Astrocyte (in vitro differentiated cells and primary cell): ENCODE data around the gene CSGALNACT2. TPM values are rescaled to one million over a fixed set of nuclear protein-coding genes. Genes with fewer than 3 reads are reported as not detected.

Experiments
- DNase-seq: peaks from one replicate; pipeline ENCODE4 v3.0.0-alpha.2; 2010; ENCODE audit warnings: low read depth
- FAIRE-seq: peaks from 2 replicates; lab custom pipeline; 2011; peaks lifted over from hg19 to GRCh38; lab: Jason Lieb, UNC
- H2AFZ ChIP-seq: 2 replicates; pipeline ENCODE4 v1.6.0; 2012; ENCODE audit warnings: low read depth, low read length, inconsistent platforms
- H3K27ac ChIP-seq: 2 replicates; pipeline ENCODE4 v1.5.1; 2011; ENCODE audit warnings: low read depth, low read length, inconsistent platforms
- H3K27me3 ChIP-seq: 2 replicates; pipeline ENCODE4 v1.6.0; 2011; ENCODE audit warnings: low read length, inconsistent platforms; ENCODE audit not compliant: insufficient read depth
- H3K36me3 ChIP-seq: 2 replicates; pipeline ENCODE4 v1.5.1; 2011; ENCODE audit warnings: low read length, inconsistent platforms; ENCODE audit not compliant: insufficient read depth
- H3K4me1 ChIP-seq: 2 replicates; pipeline ENCODE4 v1.5.1; 2011; ENCODE audit warnings: low read length, inconsistent platforms; ENCODE audit not compliant: insufficient read depth
- H3K4me2 ChIP-seq: 2 replicates; pipeline ENCODE4 v1.6.0; 2012; ENCODE audit warnings: low read length, inconsistent platforms
- H3K4me3 ChIP-seq: 2 replicates; pipeline ENCODE4 v1.5.1; 2011; ENCODE audit warnings: low read depth, mild to moderate bottlenecking, low read length, inconsistent platforms; ENCODE audit not compliant: insufficient read depth
- H3K79me2 ChIP-seq: 2 replicates; pipeline ENCODE4 v1.6.0; 2012; ENCODE audit warnings: mild to moderate bottlenecking, low read length, inconsistent platforms; ENCODE audit not compliant: insufficient read depth
- H3K9ac ChIP-seq: 2 replicates; pipeline ENCODE4 v1.6.0; 2012; ENCODE audit warnings: mild to moderate bottlenecking, low read length, inconsistent platforms
- H3K9me3 ChIP-seq: 2 replicates; pipeline ENCODE4 v1.5.1; 2012; ENCODE audit warnings: low read depth, mild to moderate bottlenecking, low read length, inconsistent platforms; ENCODE audit not compliant: insufficient read depth
- H4K20me1 ChIP-seq: 2 replicates; pipeline ENCODE4 v1.6.0; 2012; ENCODE audit warnings: low read length, inconsistent platforms; ENCODE audit not compliant: insufficient read depth
- H3K27ac Mint-ChIP-seq: one replicate; pipeline ENCODE4 v1.8.0; 2021; ENCODE audit warnings: mild to moderate bottlenecking, mixed read lengths; ENCODE audit not compliant: unreplicated experiment
- H3K27me3 Mint-ChIP-seq: one replicate; pipeline ENCODE4 v1.8.0; 2021; ENCODE audit warnings: low read depth, mixed read lengths; ENCODE audit not compliant: unreplicated experiment
- H3K36me3 Mint-ChIP-seq: one replicate; pipeline ENCODE4 v1.8.0; 2021; ENCODE audit warnings: low read depth, mixed read lengths; ENCODE audit not compliant: unreplicated experiment
- H3K4me1 Mint-ChIP-seq: one replicate; pipeline ENCODE4 v1.8.0; 2021; ENCODE audit warnings: low read depth, mixed read lengths; ENCODE audit not compliant: unreplicated experiment
- H3K4me3 Mint-ChIP-seq: one replicate; pipeline ENCODE4 v1.8.0; 2021; ENCODE audit warnings: mild to moderate bottlenecking, moderate library complexity, mixed read lengths; ENCODE audit not compliant: unreplicated experiment
- H3K9me3 Mint-ChIP-seq: one replicate; pipeline ENCODE4 v1.8.0; 2021; ENCODE audit warnings: mild to moderate bottlenecking, mixed read lengths; ENCODE audit not compliant: unreplicated experiment
- EZH2 ChIP-seq: IDR thresholded peaks from 2 replicates; pipeline ENCODE4 v1.6.1; 2012; ENCODE audit warnings: mild to moderate bottlenecking, low read length, inconsistent platforms; ENCODE audit not compliant: insufficient read depth
- total RNA-seq: library from RNA; stranded (reverse); gene quantifications from 2 replicates; pipeline ENCODE4 v1.2.1, GENCODE V29; 2021
- TF ChIP-seq, protein P1 (sequence below): IDR thresholded peaks from 2 replicates; pipeline ENCODE4 v1.5.1; 2011; ENCODE audit warnings: low read depth, mild to moderate bottlenecking, inconsistent platforms, low read length, moderate library complexity; ENCODE audit not compliant: insufficient read depth

Gene CSGALNACT2
- total RNA-seq, 1 donor from 2014 or later, result 28.5 TPM

DNA sequence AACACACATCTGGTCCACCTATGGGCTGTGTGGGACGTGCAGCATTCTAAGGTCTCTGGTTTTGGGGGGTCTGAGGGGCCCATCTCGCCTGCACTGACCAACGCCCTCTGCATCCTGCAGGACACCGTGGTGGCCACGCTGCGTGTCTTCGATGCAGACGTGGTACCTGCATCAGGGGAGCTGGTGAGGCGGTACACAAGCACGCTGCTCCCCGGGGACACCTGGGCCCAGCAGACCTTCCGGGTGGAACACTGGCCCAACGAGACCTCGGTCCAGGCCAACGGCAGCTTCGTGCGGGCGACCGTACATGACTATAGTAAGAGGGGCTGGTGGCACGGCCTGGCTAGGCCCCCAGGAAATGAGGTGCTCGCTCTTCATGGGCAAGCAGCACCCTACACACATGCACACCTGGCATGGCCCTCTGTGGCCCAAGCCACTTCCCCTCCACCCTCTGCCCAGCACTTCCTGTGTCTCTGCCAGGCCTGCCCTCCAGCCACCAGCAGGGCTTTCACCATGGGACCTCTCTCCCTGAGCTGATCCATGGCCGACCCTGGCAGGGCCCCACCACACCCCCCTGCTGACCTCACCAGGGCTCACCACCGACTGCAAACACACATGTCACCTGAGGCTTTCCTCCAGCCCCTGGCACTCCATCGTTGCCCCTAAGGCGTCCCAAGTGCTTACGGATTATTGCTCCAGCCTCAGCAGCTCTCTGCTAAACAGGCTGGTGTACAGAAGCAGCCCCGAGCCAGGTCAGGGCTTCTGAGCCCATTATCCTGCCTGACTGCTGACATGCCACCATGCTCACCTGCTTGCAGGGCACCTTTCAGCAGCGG lies 31.8 kb upstream of the CSGALNACT2 start:
- Histone ChIP-seq H3K36me3 (no peaks in the 10 kb centered on the region), H3K27ac (no peak overlapping the region), H3K9me3 (no peaks in the 10 kb centered on the region), H3K27me3 (peaks cover 4% of the 10 kb centered on the region), H3K4me2 (no peak overlapping the region), H4K20me1 (no peaks in the 10 kb centered on the region), H3K79me2 (no peaks in the 10 kb centered on the region), H3K4me1 (peaks cover 8% of the 10 kb centered on the region), H3K4me3 (no peak overlapping the region), H3K9ac (no peak overlapping the region), H2AFZ (no peak overlapping the region)
- H3K9me3 Mint-ChIP-seq, result no peaks in the 10 kb centered on the region
- FAIRE-seq (no peak), DNase-seq (no peak)
- peaks cover 8% of the 10 kb centered on the region for H3K4me1 Mint-ChIP-seq
- peaks cover 3% of the 10 kb centered on the region for H3K36me3 Mint-ChIP-seq
- peaks cover 25% of the 10 kb centered on the region for H3K27me3 Mint-ChIP-seq
- H3K4me3 Mint-ChIP-seq, result no peak overlapping the region
- no peak overlapping the region for H3K27ac Mint-ChIP-seq
- TF ChIP-seq, protein P1, sequence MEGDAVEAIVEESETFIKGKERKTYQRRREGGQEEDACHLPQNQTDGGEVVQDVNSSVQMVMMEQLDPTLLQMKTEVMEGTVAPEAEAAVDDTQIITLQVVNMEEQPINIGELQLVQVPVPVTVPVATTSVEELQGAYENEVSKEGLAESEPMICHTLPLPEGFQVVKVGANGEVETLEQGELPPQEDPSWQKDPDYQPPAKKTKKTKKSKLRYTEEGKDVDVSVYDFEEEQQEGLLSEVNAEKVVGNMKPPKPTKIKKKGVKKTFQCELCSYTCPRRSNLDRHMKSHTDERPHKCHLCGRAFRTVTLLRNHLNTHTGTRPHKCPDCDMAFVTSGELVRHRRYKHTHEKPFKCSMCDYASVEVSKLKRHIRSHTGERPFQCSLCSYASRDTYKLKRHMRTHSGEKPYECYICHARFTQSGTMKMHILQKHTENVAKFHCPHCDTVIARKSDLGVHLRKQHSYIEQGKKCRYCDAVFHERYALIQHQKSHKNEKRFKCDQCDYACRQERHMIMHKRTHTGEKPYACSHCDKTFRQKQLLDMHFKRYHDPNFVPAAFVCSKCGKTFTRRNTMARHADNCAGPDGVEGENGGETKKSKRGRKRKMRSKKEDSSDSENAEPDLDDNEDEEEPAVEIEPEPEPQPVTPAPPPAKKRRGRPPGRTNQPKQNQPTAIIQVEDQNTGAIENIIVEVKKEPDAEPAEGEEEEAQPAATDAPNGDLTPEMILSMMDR, result no peak
- no peak for TF ChIP-seq EZH2

DNA sequence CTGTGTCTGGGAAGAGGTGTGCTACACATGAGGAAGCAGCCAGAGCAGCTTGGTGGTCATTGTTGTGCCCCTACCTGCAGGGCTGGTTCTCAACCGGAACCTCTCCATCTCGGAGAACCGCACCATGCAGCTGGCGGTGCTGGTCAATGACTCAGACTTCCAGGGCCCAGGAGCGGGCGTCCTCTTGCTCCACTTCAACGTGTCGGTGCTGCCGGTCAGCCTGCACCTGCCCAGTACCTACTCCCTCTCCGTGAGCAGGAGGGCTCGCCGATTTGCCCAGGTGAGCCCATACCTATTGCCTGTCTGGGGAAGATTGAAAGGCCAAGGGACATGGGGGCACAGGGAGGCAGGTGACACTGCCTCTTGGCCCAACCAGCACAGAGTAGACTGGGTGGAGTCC lies 29.3 kb upstream of the CSGALNACT2 start:
- Histone ChIP-seq H3K79me2 (no peaks in the 10 kb centered on the region), H3K4me3 (no peak overlapping the region), H3K27me3 (no peaks in the 10 kb centered on the region), H3K36me3 (no peaks in the 10 kb centered on the region), H3K9me3 (no peaks in the 10 kb centered on the region), H2AFZ (no peak overlapping the region), H3K27ac (no peak overlapping the region), H3K9ac (no peak overlapping the region), H3K4me1 (peaks cover 8% of the 10 kb centered on the region), H4K20me1 (no peaks in the 10 kb centered on the region), H3K4me2 (no peak overlapping the region)
- DNase-seq (no peak), FAIRE-seq (no peak)
- Mint-ChIP-seq H3K27me3 (peaks cover 5% of the 10 kb centered on the region), H3K27ac (no peak overlapping the region), H3K9me3 (no peaks in the 10 kb centered on the region), H3K36me3 (no peaks in the 10 kb centered on the region), H3K4me1 (peaks cover 8% of the 10 kb centered on the region), H3K4me3 (no peak overlapping the region)
- TF ChIP-seq, protein P1, result no peak
- TF ChIP-seq EZH2, result no peak

DNA sequence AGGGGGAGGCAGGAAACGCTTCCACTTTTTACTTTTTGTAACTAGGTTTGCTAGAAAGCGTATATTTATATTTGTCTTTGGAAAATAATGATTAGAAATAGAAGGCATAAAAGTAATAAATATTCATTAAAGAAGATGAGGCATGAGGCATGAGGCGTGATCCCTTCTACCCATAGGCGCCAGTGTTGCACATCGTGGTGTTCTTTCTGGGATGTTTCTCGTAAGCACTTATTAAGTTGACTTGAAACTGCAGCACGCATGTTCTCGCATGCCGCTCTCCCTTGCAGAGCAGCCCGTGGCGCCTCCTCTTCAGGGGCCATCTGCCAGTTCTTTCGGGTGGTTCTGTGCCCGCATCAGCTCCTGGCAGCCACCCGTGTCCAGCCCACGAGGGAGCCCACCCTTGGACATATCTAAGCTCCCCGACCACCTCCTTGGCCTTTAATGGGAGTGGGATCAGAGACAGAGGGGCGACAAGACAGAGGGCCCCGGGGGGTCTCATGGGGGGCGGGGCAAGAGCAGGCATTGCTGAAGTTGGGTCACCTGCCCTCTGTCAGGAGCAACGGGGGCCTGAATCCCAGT lies 28.5 kb upstream of the CSGALNACT2 start:
- no peak for FAIRE-seq
- Histone ChIP-seq H3K27ac (no peak overlapping the region), H3K4me3 (no peak overlapping the region), H3K27me3 (no peaks in the 10 kb centered on the region), H3K4me2 (no peak overlapping the region), H3K4me1 (peaks cover 4% of the 10 kb centered on the region), H4K20me1 (no peaks in the 10 kb centered on the region), H3K9ac (no peak overlapping the region), H2AFZ (no peak overlapping the region), H3K9me3 (no peaks in the 10 kb centered on the region), H3K79me2 (no peaks in the 10 kb centered on the region), H3K36me3 (no peaks in the 10 kb centered on the region)
- no peaks in the 10 kb centered on the region for H3K9me3 Mint-ChIP-seq
- no peak for DNase-seq
- H3K4me1 Mint-ChIP-seq, result peaks cover 8% of the 10 kb centered on the region
- peaks cover 2% of the 10 kb centered on the region for H3K36me3 Mint-ChIP-seq
- TF ChIP-seq, protein P1, result no peak
- TF ChIP-seq EZH2, result no peak
- H3K27ac Mint-ChIP-seq, result no peak overlapping the region
- no peak overlapping the region for H3K4me3 Mint-ChIP-seq
- H3K27me3 Mint-ChIP-seq, result peaks cover 4% of the 10 kb centered on the region
